H1 (cell line): ENCODE data around the gene PHF13. TPM values are rescaled to one million over a fixed set of nuclear protein-coding genes. Genes with fewer than 3 reads are reported as not detected.

Experiments
- CHD7 ChIP-seq: fragments of 300-600 bp; sonication (generic); IDR thresholded peaks from 2 replicates; pipeline ENCODE4 v1.7.1; 2012; ENCODE audit warnings: low read length, moderate library complexity, mild to moderate bottlenecking, inconsistent platforms; ENCODE audit not compliant: insufficient replicate concordance
- E2F6 ChIP-seq: IDR thresholded peaks from 2 replicates; pipeline ENCODE4 v1.6.1; 2012; ENCODE audit warnings: inconsistent platforms
- polyA plus RNA-seq, 7 experiments: library from polyadenylated mRNA; depleted of rRNA in 3 of 7; stranded (reverse) in 5 of 7; unstranded in 2 of 7; fragments of >200 nt in 5 of 7; fragments of 200-250 nt in 2 of 7; gene quantifications; 1 replicate in 5 of 7; 2 replicates in 1 of 7; 4 replicates in 1 of 7; pipeline versions ENCODE4 v1.2.1 to v1.2.3, GENCODE V29; 2011 to 2013; ENCODE audit warnings: missing spikeins in 2 of 7, mixed read lengths in 2 of 7
- total RNA-seq: library from RNA; stranded (reverse); fragmentation: NEBNext Ultra II Directional; extraction: Animal tissue kit (Norgen Biotek cat#: 25700); gene quantifications from 2 replicates; pipeline ENCODE4 v1.2.1, GENCODE V29; 2021

PHF13 gene
- total and polyA plus RNA-seq, 2 of the 8 experiments (the other 6 are each of a cell fraction or from before 2014, with no cell fraction given): 11.7 to 39.6 TPM

DNA sequence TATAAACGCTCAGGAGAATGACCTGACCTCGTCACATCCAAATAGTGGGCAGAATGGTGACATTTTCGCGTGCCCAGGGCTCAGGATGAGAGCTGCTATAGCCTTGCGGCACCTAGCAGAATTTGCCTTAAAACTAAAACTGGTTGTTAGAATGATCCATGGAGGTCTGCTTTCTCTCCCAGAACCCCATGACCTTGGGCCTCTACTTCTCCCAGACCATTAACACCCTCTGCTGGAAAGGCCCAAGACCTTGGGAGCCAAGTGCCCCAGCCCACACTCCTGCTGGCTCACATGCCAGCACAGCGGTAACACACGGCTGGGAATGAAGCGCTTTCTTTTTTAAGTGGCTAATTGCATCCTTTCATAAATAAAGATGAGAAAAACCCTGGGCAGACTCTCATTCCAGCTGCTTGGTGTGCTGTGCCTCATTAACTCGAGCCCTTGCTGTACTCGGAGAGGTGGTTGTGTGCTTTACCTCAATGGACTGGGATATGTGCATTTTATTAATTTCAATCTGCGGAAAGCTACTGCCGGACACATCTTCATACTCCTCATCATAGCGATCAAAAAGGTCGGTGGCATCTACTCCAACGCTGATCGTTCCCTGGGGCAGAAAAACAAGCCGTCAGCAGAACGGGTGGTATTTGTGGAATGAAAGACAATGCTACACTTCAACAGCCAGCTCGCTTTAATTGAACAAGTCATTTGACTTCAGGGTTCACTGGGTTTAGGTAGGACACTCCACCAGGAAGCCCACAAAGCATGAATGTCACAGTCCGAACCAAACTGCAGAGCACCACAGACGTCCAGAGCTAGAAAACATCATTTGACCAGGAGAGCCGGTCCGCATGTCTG, 40.1 kb downstream of the PHF13 start (continued):
- TF ChIP-seq CHD7 (no peak), E2F6 (no peak)
